HepG2 (cell line): ENCODE measurements around the gene GARIN5A.

Source experiments
- BRCA1 ChIP-seq: sonication (generic); formaldehyde crosslinking; IDR thresholded peaks from 2 replicates; pipeline ENCODE4 v1.4.0; 2020; ENCODE audit warnings: missing genetic modification reagents
- CTCF ChIP-seq: sonication (generic); formaldehyde crosslinking; IDR thresholded peaks from 2 replicates; pipeline ENCODE4 v1.5.0; 2020; ENCODE audit warnings: mild to moderate bottlenecking, missing genetic modification reagents, moderate library complexity
- FOXP4 ChIP-seq: sonication (generic); formaldehyde crosslinking; IDR thresholded peaks from 2 replicates; pipeline ENCODE4 v1.4.0; 2020; ENCODE audit warnings: missing genetic modification reagents
- NFE2L1 ChIP-seq: sonication (generic); formaldehyde crosslinking; IDR thresholded peaks from 2 replicates; pipeline ENCODE4 v1.4.0; 2020; ENCODE audit warnings: missing genetic modification reagents, mild to moderate bottlenecking, borderline replicate concordance
- NFIC ChIP-seq: IDR thresholded peaks from 2 replicates; pipeline ENCODE4 v1.6.1; 2012; ENCODE audit warnings: mild to moderate bottlenecking, low read length, inconsistent platforms
- POLR2A ChIP-seq, 2 experiments: IDR thresholded peaks; 2 replicates each; pipeline ENCODE4 v1.6.1; 2011; ENCODE audit warnings: low read depth in 2 of 2, low read length in 2 of 2, mild to moderate bottlenecking in 1 of 2, moderate library complexity in 1 of 2; ENCODE audit not compliant: insufficient read depth in 1 of 2
- TP53 ChIP-seq: sonication (generic); formaldehyde crosslinking; conservative IDR thresholded peaks from 2 replicates; pipeline ENCODE4 v1.4.0; 2020; ENCODE audit warnings: missing genetic modification reagents
- ZSCAN9 ChIP-seq: IDR thresholded peaks from 2 replicates; pipeline ENCODE4 v1.6.1; 2016; ENCODE audit warnings: borderline replicate concordance
- TF ChIP-seq, protein P1 (sequence below): sonication (generic); formaldehyde crosslinking; conservative IDR thresholded peaks from 2 replicates; pipeline ENCODE4 v1.4.0; 2020; ENCODE audit warnings: missing genetic modification reagents
- TF ChIP-seq, protein P2 (sequence below), 2 experiments: IDR thresholded peaks; 2 replicates each; pipeline ENCODE4 v1.6.1; 2011 to 2012; ENCODE audit warnings: low read length in 2 of 2, borderline replicate concordance in 1 of 2, low read depth in 1 of 2, mild to moderate bottlenecking in 1 of 2, moderate library complexity in 1 of 2

GRCh38 chr19:50507376-50507775 lies 30.7 kb upstream of the GARIN5A start:
- TF ChIP-seq CTCF (CRISPR knock-in tag) (no peak), FOXP4 (CRISPR knock-in tag) (no peak), BRCA1 (CRISPR knock-in tag) (no peak), POLR2A (IDR thresholded peaks at IDR 0.05; ENCODE audit: insufficient read depth in 1 of 2, low read depth in 2 of 2, low read length in 2 of 2) (no peak), NFIC (no peak), NFE2L1 (no peak), ZSCAN9 (CRISPR knock-in tag) (no peak), TP53 (CRISPR knock-in tag) (no peak)
- TF ChIP-seq, protein P1, sequence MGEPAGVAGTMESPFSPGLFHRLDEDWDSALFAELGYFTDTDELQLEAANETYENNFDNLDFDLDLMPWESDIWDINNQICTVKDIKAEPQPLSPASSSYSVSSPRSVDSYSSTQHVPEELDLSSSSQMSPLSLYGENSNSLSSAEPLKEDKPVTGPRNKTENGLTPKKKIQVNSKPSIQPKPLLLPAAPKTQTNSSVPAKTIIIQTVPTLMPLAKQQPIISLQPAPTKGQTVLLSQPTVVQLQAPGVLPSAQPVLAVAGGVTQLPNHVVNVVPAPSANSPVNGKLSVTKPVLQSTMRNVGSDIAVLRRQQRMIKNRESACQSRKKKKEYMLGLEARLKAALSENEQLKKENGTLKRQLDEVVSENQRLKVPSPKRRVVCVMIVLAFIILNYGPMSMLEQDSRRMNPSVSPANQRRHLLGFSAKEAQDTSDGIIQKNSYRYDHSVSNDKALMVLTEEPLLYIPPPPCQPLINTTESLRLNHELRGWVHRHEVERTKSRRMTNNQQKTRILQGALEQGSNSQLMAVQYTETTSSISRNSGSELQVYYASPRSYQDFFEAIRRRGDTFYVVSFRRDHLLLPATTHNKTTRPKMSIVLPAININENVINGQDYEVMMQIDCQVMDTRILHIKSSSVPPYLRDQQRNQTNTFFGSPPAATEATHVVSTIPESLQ, result no peak
- TF ChIP-seq, protein P2, sequence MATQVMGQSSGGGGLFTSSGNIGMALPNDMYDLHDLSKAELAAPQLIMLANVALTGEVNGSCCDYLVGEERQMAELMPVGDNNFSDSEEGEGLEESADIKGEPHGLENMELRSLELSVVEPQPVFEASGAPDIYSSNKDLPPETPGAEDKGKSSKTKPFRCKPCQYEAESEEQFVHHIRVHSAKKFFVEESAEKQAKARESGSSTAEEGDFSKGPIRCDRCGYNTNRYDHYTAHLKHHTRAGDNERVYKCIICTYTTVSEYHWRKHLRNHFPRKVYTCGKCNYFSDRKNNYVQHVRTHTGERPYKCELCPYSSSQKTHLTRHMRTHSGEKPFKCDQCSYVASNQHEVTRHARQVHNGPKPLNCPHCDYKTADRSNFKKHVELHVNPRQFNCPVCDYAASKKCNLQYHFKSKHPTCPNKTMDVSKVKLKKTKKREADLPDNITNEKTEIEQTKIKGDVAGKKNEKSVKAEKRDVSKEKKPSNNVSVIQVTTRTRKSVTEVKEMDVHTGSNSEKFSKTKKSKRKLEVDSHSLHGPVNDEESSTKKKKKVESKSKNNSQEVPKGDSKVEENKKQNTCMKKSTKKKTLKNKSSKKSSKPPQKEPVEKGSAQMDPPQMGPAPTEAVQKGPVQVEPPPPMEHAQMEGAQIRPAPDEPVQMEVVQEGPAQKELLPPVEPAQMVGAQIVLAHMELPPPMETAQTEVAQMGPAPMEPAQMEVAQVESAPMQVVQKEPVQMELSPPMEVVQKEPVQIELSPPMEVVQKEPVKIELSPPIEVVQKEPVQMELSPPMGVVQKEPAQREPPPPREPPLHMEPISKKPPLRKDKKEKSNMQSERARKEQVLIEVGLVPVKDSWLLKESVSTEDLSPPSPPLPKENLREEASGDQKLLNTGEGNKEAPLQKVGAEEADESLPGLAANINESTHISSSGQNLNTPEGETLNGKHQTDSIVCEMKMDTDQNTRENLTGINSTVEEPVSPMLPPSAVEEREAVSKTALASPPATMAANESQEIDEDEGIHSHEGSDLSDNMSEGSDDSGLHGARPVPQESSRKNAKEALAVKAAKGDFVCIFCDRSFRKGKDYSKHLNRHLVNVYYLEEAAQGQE (IDR thresholded peaks at IDR 0.05; ENCODE audit: borderline replicate concordance in 1 of 2, low read depth in 1 of 2, low read length in 2 of 2), result no peak
